ENCODE data around the gene CNR1. TPM values are rescaled to one million over a fixed set of nuclear protein-coding genes. Genes with fewer than 3 reads are reported as not detected.

CNR1 gene
- total RNA-seq, 1 donor from 2014 or later, result under 0.01 TPM

DNA sequence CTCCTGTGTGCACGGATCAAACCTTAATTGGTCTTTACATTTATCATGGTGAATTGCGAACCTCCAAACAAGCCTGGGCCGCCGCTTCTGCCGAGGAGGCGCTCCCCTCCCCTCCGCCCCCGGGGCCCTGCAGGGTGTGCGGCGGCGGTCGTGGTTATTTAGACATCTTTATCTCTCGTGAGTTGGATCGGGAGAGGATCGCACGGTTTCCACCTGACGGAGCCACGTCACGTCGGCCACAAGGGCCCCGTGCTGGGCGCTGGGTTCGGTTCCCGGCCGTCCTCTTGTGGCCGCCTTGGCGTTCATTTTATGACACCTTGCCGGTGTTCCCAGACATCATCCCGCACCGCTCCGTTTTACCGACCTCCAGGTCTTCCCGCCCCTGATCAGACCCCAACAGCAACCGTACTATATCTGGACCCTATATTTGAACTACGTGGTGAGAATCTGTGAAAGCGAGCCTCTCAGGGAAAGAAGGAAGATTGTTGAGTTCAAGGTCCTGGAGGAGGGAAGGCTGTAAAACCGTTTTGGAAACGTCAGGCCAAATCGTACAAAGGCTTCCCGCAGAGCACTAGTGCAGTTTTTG, 1.3 kb upstream of the CNR1 start:
- DNase-seq (ENCODE audit: low read depth), result no peak
- Histone ChIP-seq H3K27me3 (ENCODE audit: control insufficient read depth, insufficient read depth, low read length) (peaks cover 16% of the 10 kb centered on the region), H3K4me3 (ENCODE audit: low read depth, low read length) (no peak overlapping the region), H3K36me3 (ENCODE audit: control insufficient read depth, insufficient read depth, low read length) (no peaks in the 10 kb centered on the region)
- TF ChIP-seq, protein P1, sequence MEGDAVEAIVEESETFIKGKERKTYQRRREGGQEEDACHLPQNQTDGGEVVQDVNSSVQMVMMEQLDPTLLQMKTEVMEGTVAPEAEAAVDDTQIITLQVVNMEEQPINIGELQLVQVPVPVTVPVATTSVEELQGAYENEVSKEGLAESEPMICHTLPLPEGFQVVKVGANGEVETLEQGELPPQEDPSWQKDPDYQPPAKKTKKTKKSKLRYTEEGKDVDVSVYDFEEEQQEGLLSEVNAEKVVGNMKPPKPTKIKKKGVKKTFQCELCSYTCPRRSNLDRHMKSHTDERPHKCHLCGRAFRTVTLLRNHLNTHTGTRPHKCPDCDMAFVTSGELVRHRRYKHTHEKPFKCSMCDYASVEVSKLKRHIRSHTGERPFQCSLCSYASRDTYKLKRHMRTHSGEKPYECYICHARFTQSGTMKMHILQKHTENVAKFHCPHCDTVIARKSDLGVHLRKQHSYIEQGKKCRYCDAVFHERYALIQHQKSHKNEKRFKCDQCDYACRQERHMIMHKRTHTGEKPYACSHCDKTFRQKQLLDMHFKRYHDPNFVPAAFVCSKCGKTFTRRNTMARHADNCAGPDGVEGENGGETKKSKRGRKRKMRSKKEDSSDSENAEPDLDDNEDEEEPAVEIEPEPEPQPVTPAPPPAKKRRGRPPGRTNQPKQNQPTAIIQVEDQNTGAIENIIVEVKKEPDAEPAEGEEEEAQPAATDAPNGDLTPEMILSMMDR (IDR thresholded peaks at IDR 0.05; ENCODE audit: insufficient read depth, low read length, severe bottlenecking), result no peak
- FAIRE-seq, result no peak

DNA sequence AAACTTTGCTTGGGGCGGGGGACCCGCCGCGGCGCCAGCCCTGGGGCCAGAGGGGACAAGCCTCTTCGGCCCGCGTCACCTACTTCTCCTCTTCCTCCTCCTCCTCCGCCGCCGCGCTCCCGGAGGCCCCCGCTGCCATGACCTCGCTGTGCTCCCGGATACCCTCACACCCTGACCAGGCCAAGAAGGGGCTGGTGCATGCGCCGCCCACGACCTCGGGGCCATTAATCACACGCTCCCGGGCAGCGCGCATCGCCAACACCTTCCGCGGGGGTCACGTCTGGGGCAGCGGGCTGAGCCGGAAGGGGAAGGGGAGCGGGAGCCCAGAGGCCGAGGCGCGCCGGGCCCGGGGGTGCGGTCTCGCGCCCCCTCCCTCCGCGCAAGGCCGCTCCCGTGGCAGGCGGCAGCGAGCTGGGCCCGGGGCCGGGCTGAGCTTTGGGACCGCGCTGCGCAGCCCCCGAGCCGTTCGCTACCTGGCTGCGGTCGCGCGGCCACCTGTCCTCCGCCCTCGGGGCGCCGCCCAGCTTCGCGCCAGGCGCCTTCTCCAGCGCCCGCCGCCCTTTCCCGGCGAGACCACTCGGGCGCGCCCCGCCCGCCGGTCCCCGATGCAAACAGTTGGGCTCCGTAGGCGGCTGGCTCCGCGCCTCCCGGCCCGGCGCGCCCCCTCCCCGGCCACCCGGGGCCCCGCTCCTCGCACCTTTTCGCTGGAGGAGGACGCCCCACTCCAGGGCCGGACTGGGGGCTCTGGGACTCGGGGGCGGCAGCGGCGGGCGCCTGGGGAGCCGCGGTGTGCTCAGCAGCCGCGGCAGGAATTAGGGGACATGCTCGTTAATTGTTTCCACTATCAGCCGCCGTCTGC, 575 bp upstream of the CNR1 start:
- Histone ChIP-seq H3K27me3 (ENCODE audit: control insufficient read depth, insufficient read depth, low read length) (peaks cover 16% of the 10 kb centered on the region), H3K36me3 (ENCODE audit: control insufficient read depth, insufficient read depth, low read length) (no peaks in the 10 kb centered on the region), H3K4me3 (ENCODE audit: low read depth, low read length) (peak overlapping the region; percentile 21)
- DNase-seq (ENCODE audit: low read depth), result no peak
- TF ChIP-seq, protein P1 (IDR thresholded peaks at IDR 0.05; ENCODE audit: insufficient read depth, low read length, severe bottlenecking), result no peak
- no peak for FAIRE-seq

DNA sequence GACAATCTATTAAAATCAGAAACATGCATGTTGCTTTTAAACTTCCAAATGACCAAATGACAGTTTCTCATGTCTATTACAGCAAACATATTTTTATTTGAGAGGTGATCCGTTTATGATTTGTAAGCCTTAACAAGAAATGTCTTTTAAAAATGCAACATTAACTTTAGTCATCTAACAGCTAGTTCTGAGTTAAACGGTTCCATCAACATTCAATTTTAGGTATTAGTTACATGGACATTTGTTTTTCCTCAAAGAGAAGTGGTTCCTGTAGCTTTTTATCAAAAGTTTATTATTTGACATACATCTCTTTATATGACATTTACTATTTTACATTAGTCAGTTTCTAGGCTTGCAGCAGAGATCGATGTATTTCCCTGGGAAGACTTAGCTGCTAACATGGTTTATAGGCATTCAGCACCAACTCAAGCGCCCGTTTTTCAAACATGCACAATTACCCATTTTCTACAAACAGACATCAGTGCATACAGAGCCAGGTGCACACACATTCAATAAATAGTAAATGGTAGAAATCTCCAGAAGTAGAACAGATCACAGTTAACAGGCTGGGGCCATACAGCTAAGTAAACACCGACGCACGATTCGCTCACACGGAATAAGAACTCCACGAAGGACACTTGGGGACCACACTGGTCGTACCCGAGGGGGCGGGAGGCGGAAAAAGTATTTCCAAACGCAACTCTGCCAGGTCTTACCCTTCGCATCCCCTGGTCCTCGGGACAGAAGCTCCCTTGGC, 882 bp downstream of the CNR1 start:
- peaks cover 16% of the 10 kb centered on the region for H3K27me3 ChIP-seq (ENCODE audit: control insufficient read depth, insufficient read depth, low read length)
- DNase-seq (ENCODE audit: low read depth) (no peak), FAIRE-seq (no peak)
- TF ChIP-seq, protein P1 (IDR thresholded peaks at IDR 0.05; ENCODE audit: insufficient read depth, low read length, severe bottlenecking), result no peak
- peak overlapping the region; percentile 21 for H3K4me3 ChIP-seq (ENCODE audit: low read depth, low read length)
- no peaks in the 10 kb centered on the region for H3K36me3 ChIP-seq (ENCODE audit: control insufficient read depth, insufficient read depth, low read length)

DNA sequence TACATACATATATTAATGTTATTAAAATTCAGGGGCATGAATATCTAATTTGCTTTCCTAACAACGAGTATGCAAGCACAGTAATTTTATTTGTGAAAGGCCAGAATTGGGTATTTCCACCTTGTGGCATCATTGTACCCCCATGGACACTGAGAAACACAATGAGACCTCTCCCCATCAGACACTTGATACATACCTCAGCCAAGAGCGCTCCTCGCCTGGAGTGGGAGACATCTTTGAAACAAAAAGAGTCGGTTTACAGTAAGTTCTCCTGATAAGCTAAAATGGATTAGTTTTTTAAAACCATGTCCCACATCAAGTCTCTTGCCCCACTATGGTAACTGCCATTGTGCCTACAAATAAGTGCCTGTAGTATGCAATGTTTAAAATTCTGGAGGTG, 2.1 kb downstream of the CNR1 start:
- no peak overlapping the region for H3K4me3 ChIP-seq (ENCODE audit: low read depth, low read length)
- peaks cover 16% of the 10 kb centered on the region for H3K27me3 ChIP-seq (ENCODE audit: control insufficient read depth, insufficient read depth, low read length)
- DNase-seq (ENCODE audit: low read depth), result no peak
- TF ChIP-seq, protein P1 (IDR thresholded peaks at IDR 0.05; ENCODE audit: insufficient read depth, low read length, severe bottlenecking), result no peak
- no peak for FAIRE-seq
- no peaks in the 10 kb centered on the region for H3K36me3 ChIP-seq (ENCODE audit: control insufficient read depth, insufficient read depth, low read length)

DNA sequence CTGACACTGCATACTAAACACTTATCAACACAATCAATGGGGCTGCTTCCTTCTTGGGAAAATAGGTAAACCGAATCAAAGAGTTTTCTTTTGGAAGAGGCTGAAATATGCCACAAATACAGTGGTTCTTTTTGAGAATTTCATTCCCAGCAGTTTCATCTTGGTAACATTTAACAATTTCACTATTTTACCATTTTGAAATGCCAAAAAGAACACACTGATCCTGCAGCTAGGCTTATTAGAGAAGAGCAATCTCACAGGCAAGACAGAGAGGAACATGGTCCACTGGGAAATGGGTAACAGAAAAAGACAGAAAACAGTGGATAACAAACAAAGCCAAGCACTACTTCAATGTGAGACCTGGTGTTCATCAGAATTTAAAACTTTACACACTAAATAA, 2.5 kb downstream of the CNR1 start:
- FAIRE-seq, result no peak
- H3K4me3 ChIP-seq (ENCODE audit: low read depth, low read length), result no peak overlapping the region
- no peaks in the 10 kb centered on the region for H3K36me3 ChIP-seq (ENCODE audit: control insufficient read depth, insufficient read depth, low read length)
- TF ChIP-seq, protein P1 (IDR thresholded peaks at IDR 0.05; ENCODE audit: insufficient read depth, low read length, severe bottlenecking), result no peak
- peaks cover 14% of the 10 kb centered on the region for H3K27me3 ChIP-seq (ENCODE audit: control insufficient read depth, insufficient read depth, low read length)
- no peak for DNase-seq (ENCODE audit: low read depth)

Data from bronchial epithelial cell (primary cell).